HG02973 (cell line): ENCODE data around the gene DCUN1D5.

Source experiments
- ATAC-seq: cut with Tn5 transposase; IDR thresholded peaks from one replicate; pipeline ENCODE4 v1.9.1; 2021; ENCODE audit warnings: moderate library complexity; ENCODE audit not compliant: unreplicated experiment

The DCUN1D5 gene

DNA sequence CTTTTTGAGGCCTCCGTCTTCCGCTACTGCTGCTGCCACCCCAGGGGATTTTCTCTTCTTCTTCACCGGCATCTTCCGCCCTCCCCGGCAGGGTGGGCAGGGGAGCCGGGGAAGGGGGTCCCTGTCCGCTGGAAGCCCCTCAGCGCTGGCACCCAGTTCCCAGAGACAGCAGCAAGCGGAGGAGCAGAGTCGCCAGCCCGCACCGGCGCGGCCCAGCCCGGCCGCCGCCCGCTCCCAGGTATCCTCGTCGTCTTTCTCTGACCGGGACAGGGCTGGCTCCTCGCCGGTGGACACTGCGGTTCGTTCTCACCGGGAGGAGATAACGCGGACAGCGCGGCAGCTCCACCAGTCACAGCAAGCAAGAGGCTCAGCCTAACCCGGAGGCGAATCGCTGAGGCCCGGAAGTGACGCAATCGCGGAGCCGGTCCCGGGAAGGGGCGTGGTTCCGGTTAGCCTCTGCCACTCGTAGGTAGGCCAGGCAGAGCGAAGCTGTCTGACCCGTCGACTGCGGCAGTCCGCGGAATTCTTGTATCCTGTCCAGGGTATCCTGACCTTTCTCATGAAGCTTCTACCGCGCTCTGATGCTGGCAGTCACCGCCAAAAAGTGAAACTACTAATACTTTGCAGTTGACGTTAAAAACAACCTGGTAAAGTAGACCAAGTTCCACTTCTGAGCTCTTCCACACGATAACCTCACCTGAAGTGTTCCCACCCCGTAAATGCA is at the start of gene DCUN1D5:
Gene DCUN1D5, minus strand, starts transcription at position 360 of the 724 bp plus-strand sequence. Its CDS starts 288 bp downstream, at position 72.
- peak; percentile 99 for ATAC-seq

DNA sequence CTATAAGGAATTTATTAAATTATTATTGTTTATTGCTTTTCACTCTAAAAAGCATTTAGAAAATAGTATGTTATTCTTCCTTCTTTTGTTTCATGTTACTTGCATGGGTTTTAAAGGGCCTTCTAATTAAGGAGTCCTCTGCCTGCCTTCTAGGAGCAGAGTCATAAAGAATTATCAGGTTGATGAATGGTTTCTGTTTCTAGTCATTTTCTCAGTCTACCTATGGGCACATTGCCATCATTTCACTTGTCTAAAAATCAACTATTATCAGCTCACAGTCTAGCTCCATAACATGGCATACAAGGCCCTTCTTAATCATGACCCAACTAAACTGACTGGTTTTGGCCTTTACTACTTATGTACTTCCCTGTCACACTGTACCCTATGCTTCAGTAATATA is 33.5 kb upstream of the DCUN1D5 start:
- no peak for ATAC-seq

DNA sequence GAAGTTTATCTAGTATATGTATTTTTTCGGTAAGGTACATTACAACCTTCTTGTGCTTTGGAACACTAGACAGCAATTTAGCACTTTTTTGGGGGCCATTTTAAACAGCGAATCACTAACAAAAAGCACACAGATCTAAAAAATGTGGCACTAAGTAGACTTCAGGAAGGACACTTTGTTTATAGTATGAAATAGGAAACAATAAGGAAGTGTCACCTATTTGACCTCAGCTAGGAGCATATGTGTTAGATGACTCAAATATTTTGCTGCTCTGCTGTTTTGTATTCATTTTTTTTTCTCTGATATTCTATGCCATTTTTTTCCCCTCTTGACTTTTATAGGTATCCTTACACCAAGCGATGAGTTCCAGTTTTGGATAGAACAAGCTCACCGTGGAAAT is 22.9 kb upstream of the DCUN1D5 start:
- no peak for ATAC-seq

DNA sequence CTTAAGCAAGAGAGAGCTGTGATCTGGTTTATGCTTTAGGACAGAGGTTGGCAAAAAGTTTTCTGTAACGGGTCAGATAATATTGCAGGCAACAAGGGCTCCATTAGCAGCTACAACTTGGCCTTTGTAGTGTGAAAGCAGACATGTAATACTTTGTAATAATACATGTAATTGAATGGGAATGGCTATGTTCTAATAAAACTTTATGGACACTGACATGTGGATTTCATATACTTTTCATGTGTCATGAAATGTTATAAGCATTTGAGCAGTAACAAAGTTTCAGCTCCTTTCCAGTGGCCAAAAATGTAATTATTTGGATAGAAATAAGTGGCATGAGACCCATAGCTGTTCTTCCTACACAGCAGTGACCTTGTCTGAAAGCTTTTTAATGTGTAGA is 20.4 kb upstream of the DCUN1D5 start:
- ATAC-seq, result no peak

DNA sequence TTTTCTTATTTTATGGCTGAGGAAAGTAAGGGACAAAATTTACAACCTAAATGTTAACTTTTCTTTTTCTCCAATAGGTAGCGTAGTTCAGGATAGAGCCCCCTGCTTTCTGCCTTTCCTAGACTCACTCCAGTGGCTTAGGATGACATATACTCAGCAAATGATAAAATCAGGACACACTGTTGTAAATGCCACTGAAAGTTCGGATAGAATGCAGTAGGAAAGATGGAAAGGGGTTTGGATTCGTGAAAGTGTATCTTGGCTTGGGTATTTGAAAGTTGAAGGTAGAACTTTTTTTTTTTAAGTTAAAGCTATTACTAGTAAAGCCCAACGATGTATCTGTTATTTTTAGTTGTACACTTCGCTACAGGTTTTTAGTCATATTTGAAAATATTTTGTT is 19.4 kb upstream of the DCUN1D5 start:
- ATAC-seq, result no peak

DNA sequence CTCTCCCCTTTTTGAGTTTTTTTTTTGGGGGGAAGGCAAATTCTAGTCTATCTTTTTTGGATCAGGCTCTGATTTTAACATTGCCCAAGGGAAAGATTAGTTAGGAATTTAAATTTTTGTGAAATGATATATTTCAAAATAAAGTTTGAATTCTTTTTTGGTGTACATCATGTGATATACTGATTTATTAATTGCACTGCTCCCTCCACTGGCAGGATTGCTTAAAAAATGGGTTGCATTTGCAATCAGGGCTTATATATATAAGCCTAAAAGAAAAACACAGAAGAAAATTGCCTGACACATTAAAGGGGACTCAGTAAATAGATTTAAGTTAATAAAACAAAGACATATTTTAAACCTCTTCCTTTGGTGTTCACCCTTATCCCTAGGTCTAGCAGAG is 18.4 kb upstream of the DCUN1D5 start:
- ATAC-seq, result no peak

DNA sequence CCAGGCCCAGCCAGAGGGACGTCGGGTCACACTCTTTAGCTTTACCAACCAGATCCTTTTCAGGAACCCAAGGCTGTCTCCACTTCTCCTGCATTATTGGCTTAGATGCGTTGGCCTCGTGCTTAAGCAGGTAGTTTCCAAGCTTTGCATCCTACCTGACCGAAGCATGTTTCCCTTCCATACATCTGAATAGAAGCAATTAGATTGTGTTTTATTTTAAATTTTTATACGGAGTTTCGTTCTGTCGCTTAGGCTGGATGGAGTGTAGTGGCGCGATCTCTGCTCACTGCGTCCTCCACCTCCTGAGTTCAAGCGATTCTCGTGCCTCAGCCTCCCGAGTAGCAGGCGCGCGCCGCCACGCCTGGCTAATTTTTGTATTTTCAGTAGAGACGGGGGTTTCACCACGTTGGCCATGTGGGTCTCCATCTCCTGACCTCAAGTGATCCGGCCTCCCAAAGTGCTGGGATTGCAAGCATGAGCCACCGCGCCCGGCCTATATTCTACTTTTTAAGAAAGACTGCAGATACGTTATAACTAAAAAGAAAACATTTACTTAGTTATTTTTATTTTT is 17.9 kb upstream of the DCUN1D5 start:
- ATAC-seq, result peak; percentile 4

DNA sequence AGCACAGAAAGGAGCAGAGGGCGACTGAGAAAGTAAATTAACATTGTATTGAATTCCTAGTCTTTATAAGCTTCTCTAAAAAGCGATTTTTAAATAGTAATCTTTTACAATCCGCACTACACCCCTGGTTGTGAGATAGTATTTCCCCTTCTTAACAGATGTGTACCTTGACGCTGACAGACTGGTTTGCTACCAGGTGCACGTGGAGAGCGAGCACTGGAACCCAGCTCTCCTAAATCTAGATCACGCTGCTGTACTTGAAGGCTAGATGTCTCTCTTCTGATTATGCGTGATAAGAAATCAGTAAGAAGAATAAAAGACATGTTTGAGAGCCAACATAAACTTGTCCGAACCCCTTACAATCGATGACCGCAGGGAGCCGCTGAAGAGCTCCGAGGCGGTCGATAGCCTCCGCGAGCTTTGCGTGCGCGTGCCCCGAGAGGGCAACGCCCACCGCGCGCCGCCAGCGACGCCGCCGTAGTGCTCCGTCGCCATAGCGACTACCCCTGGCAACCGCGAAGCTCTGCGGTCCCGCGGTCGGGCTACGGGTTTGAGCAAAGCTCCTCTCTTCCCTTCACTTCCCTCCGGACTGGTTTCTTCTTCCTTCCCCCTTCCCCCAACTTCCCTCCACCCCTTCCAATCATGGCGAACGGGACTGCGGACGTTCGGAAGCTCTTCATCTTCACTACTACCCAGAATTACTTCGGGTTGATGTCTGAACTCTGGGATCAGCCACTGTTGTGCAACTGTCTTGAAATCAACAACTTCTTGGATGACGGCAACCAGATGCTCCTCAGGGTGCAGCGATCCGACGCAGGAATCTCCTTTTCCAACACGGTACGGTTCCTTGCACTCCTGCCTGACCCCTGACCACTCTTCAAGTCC is 17.2 kb upstream of the DCUN1D5 start, which contains the start of gene DYNC2H1:
Gene DYNC2H1, plus strand, starts transcription at position 494 of the 885 bp plus-strand sequence. Its CDS starts 149 bp downstream, at position 643.
- ATAC-seq, result peak; percentile 100

DNA sequence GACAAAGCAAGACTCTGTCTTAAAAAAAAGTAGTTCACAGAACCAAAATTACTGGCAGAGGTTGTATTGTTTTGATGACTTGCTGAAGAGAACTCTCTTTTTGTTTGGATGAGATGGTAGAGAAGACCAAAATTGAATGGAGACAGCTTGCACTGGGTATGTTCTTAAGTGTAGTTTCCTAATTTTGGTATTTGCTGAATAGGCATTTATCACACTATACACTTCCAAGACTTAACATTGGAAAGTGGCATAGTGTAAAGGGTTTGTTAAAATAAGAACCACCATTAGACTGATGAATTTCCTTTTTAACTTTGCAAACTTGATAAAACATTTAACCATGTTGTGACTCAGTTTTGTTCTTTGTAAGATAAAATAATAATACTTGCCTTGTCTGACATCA is 5.3 kb upstream of the DCUN1D5 start:
- ATAC-seq, result no peak

DNA sequence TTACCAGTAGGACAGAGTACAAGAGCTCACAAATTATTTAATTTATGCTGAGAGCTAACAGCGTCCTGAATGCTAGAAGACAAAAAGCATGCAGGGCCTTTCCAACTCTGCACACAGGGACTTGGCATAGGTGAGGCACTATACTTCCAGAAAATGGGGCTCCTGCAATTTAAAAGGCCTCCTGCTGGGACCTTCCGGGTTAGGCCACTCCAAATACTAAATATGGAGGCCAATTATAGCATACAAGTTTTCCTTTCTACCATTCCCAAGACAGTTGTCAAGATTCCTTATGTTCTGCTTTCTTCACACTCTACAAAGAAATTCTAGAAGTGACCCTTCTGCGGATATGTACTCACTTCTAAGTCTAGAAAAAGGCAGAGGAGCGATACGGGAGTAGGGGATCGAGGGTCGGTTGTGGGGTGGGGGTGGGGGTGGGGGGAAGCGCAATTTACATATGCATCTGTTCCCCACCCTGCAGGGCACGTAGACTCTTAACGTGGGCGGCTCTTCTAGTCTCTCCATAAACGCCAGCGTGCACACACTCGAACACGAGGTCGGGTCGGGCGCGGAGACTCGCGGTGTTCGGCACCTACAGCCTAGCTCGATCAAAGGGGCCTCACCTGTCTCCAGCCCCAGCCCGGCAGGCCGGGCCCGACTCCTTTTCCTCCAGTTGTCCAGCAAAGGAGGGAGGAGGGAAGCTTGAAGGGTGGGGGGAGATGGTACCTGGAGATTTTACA is 728 bp downstream of the DCUN1D5 start:
- ATAC-seq, result peak; percentile 42

DNA sequence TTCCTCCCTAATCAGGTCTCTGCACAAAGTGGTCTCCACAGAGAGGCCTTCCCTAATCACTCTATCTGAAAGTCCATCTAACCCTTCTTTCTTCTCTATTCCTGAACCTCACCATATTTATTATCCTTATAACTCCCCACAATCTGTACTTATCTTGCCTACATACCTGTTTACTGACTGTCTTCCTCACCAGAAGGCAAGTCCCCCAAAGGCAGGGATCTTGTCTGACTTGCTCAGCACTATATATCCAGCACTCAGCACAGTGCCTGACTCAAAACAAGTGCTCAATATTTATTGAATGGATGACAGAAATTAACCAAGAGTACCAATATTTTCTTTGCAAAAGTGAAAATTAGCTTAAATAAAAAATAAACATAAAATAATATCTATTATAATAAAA is 5.5 kb downstream of the DCUN1D5 start:
- no peak for ATAC-seq

DNA sequence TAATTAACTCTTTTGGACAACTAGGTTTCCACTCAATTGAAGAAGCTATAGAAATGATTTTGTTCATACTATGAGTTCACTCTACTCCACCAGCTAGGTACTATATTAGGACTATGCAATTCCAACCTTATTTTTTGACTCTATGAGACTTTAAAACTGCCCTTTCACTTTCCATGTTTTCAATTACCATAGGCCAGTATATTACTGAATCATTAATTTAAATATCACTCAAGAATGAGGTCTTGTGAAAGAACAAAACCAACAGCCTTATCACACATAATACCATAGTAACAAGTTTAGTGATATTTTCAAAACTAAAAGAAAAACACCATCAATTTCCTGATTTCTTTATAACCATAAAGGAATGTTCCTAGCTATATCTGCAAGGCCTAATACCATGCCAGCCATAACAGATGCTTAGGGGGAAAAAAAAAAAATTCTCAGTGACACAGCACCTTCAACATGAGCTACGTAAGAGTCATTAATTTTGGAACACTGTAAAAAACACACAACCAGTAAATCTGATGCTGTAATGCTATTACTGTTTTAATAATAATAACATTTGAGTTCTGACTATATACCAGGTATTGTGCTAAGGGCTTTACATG is 6.1 kb downstream of the DCUN1D5 start:
- no peak for ATAC-seq

DNA sequence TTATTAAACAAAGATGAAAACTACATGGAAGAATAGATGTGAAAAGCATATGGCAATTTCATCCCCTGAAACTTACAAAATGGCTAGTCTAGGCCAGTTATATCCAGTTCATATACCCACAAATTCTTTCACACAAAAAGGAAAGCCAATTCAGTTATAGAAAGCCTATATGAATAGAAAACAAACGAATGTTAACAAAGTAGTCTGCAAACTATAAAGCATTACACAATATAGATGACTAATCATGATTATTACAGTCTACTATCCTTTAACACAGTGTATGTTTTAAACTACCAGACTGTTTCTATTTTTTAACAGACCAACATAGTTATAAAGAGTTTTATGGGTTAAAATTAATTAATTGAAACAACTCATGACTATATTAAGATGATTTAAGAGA is 12.1 kb downstream of the DCUN1D5 start:
- no peak for ATAC-seq

DNA sequence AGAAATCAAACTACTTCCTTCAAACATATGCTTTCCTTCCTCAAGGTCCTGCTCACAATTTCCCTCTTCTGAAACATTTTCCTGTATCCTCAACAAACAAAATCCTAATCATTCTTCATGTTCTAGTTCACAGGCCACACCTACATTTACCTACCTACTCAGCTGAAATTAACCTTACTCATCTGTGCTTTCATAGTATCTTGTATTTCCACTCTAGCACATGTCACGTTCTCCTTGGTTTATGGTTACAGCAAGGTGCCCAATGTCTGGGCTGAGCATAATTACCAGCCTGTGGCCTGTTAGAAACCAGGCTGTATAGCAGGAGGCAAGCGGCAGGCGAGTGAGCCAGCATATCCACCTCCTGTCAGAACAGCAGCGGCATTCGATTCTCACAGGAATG is 13.2 kb downstream of the DCUN1D5 start:
- ATAC-seq, result no peak

DNA sequence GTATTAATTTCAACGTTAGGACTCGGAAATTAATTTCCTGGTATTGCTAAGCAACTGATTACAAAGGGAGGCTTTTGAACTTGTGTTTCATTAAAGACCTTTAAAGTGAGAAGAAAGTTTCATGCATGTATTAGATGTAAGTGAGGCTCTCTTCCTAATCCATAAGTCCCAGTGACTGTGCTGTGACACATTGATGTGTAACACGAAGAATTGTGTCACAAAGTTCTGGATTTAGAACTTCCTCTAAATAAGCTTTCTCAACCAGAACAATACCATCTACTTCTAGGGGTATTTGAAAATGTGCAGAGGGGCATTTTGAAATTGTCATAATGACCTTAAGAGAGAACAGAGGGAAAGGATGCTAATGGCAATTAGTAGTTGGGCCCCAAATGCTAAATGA is 14.4 kb downstream of the DCUN1D5 start:
- ATAC-seq, result no peak

DNA sequence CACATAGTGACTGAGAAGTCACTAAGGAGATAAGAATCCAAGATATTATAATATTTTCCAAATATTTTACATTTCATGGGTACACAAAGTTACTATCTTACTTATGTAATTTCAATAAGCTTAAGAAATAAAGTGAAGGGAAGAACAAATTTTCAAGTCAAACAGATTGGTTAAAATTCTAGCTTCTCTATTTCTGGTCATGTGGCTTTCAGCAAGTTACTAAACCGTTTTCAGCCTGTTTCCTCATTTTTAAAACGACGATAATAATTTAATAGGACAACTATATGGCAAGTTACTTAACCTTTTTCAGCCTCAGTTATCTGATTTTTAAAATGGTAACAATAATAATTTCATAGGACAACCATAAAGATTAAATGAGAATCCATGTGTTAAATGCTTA is 15.6 kb downstream of the DCUN1D5 start:
- ATAC-seq, result no peak

DNA sequence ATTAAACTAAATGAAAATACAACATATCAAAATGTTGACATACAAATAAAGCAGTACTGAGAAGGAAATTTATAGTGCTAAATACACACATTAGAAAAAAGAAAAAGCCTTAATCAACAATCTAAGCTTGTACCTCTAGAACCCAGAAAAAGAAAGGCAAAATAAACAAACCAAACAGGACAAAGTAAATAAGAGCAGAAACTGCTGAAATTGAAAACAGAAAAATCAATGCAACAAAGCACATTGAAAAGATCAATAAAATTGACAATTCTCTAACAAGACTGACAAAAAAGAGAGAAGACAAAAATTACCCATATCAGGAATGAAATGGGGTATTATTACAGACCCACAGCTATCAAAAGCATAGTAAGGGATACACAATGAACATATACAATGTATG is 21.0 kb downstream of the DCUN1D5 start:
- no peak for ATAC-seq

DNA sequence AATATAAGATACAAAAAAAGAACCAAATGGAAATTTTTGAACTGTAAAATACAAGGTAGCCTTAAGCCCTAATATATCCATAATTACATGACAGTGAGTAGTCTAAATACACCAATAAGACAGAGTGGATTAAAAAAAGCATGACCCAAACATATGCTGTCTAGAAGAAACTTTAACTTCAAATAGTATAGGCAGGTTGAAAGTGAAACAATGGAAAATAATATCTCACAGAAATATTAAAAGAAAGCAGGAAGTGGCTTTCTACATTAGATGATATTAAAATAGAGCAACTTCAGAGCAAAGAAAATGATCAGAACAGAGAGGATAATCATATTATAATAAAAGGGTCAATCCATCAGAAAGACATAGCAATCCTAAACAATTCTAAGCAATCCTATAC is 21.8 kb downstream of the DCUN1D5 start:
- peak; percentile 55 for ATAC-seq

DNA sequence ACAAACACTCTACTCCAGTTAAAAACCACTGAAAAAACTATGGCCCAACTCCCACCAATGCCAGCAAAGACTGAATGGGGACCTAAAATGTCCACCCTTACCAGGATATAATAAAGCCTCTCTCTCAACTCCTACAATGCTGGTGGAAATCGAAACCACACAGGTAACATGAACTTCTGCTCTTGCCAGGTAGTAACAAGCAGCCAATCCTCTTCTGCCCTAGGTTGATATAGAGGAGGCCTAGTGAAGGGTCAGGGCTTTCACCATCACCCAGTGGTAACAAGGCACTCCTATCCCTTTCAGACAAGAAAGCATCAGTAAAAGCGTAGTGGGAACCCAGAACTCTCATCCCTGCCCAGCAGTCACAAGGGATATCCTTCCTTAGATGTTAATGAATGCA is 22.6 kb downstream of the DCUN1D5 start:
- no peak for ATAC-seq

DNA sequence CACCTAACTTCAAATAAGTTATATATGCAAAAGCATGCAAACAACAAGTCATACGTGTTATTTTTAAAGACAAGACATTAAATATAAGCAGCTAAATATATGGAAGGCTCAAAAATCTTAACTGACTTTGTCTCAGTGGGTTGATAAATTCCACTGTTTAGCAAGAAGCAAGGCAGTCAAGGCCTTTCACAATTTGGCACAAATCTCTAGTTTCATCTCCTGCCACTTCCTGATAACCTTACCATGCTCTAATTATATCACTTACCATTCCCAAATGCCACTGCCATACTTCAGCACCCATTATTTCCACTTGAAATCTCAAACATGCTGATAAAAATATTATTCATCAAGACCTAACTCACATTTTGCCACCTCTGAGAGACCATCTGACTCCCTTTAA is 24.8 kb downstream of the DCUN1D5 start:
- ATAC-seq, result no peak

DNA sequence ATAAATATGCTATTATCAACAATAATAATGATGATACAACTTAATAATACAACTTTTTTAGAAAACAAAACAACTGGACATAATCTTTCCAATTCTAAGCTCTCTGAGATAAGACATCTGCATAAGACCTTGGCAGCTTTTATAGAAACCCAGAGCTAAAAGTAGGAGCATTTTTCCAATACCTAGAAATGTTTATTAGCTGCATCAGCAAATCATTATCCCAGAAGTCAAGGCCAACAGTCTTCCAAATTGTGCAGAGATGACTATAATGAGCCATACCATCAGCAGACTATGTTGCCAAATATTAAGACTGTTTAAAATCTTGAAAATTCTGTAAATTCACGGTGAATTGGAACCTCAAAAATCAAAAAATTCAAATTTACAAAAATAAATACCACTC is 30.3 kb downstream of the DCUN1D5 start:
- ATAC-seq, result no peak
